ENCODE results near the gene TMEM170A. TPM values are rescaled to one million over a fixed set of nuclear protein-coding genes. Genes with fewer than 3 reads are reported as not detected.
A peak's percentile ranks its signal among the peaks of the same experiment; 100 is the strongest.

Gene TMEM170A
- total RNA-seq, 2 donors from 2014 or later = 21.5 to 35.9 TPM

GRCh38 chr16:75494661-75495075 lies 30.2 kb upstream of the TMEM170A start:
- TF ChIP-seq, protein P1, sequence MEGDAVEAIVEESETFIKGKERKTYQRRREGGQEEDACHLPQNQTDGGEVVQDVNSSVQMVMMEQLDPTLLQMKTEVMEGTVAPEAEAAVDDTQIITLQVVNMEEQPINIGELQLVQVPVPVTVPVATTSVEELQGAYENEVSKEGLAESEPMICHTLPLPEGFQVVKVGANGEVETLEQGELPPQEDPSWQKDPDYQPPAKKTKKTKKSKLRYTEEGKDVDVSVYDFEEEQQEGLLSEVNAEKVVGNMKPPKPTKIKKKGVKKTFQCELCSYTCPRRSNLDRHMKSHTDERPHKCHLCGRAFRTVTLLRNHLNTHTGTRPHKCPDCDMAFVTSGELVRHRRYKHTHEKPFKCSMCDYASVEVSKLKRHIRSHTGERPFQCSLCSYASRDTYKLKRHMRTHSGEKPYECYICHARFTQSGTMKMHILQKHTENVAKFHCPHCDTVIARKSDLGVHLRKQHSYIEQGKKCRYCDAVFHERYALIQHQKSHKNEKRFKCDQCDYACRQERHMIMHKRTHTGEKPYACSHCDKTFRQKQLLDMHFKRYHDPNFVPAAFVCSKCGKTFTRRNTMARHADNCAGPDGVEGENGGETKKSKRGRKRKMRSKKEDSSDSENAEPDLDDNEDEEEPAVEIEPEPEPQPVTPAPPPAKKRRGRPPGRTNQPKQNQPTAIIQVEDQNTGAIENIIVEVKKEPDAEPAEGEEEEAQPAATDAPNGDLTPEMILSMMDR (IDR thresholded peaks at IDR 0.05) = no peak
- TF ChIP-seq POLR2AphosphoS5 (IDR thresholded peaks at IDR 0.05) (no peak), POLR2A (IDR thresholded peaks at IDR 0.05) (no peak)
- Histone ChIP-seq H3K9me3 (no peaks in the 10 kb centered on the region), H3K36me3 (no peaks in the 10 kb centered on the region), H3K4me3 (peak overlapping the region; percentile 15 to 17), H3K27ac (no peak overlapping the region), H3K27me3 (replicated peaks; ENCODE audit: insufficient read depth) (no peaks in the 10 kb centered on the region), H3K4me1 (replicated peaks) (peaks cover 5% of the 10 kb centered on the region)
- WGBS = 2% methylated on average over 26 of the region's 26 CpGs
- DNase-seq (ENCODE audit: low spot score) = no peak
- intact Hi-C loops (cut with DNase I) = no loop called here

DNA sequence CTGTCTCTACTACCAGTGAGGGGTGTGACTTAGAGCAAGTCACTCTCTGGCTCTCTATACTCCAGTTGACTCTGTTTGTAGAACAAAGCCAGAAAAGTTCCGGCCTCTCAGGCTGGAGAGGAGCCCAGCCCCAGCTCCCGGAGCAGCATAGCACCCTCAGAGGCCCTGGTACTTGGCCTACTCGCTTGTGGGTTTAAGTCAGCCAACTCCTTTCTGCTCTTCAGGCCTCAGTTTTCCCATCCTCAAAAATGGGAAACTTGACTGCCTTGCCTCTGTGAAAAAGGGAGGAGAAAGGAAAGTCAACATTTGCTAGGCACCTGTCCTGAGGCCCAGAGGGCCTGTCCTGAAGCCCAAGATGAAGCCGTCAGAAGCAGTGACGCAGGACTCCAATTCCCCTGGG lies 29.7 kb upstream of the TMEM170A start:
- Histone ChIP-seq H3K27ac (no peak overlapping the region), H3K4me3 (no peak overlapping the region), H3K9me3 (no peaks in the 10 kb centered on the region), H3K27me3 (replicated peaks; ENCODE audit: insufficient read depth) (no peaks in the 10 kb centered on the region), H3K36me3 (no peaks in the 10 kb centered on the region), H3K4me1 (replicated peaks) (peaks cover 5% of the 10 kb centered on the region)
- intact Hi-C loops (cut with DNase I) = no loop called here
- DNase-seq (ENCODE audit: low spot score) = no peak
- TF ChIP-seq, protein P1 (IDR thresholded peaks at IDR 0.05) = no peak
- TF ChIP-seq POLR2AphosphoS5 (IDR thresholded peaks at IDR 0.05) (no peak), POLR2A (IDR thresholded peaks at IDR 0.05) (no peak)
- WGBS = 60% methylated on average over 5 of the region's 5 CpGs

DNA sequence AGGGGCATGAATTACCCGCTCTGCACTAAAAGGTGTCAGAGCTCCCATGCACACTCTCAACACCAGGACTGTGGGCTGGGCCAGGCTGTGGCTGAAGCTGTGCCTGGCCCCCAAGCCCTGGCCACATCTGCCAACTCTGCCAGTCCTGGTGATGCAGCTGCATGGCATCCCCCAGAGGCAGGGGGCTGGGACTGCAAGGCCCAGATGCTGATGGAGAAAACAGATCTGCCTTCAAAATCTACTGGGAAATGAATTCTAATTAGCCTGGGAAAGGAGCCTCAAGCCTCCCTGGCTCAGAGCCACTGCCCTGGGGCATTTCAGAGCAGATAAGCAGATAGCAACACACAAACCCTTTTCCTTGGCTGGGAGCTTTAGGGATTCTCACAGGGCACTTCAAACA lies 27.4 kb upstream of the TMEM170A start:
- 93% methylated on average over 1 of the region's 1 CpG for WGBS
- intact Hi-C loops (cut with DNase I) = no loop called here
- TF ChIP-seq POLR2A (IDR thresholded peaks at IDR 0.05) (no peak), POLR2AphosphoS5 (IDR thresholded peaks at IDR 0.05) (no peak)
- TF ChIP-seq, protein P1 (IDR thresholded peaks at IDR 0.05) = no peak
- no peak for DNase-seq (ENCODE audit: low spot score)
- Histone ChIP-seq H3K36me3 (no peaks in the 10 kb centered on the region), H3K9me3 (no peaks in the 10 kb centered on the region), H3K27me3 (replicated peaks; ENCODE audit: insufficient read depth) (no peaks in the 10 kb centered on the region), H3K4me1 (replicated peaks) (peaks cover 5% of the 10 kb centered on the region), H3K4me3 (no peak overlapping the region), H3K27ac (no peak overlapping the region)

GRCh38 chr16:75488322-75488721 lies 23.8 kb upstream of the TMEM170A start:
- Histone ChIP-seq H3K4me3 (no peak overlapping the region), H3K27me3 (replicated peaks; ENCODE audit: insufficient read depth) (no peaks in the 10 kb centered on the region), H3K36me3 (no peaks in the 10 kb centered on the region), H3K4me1 (replicated peaks) (no peaks in the 10 kb centered on the region), H3K27ac (no peak overlapping the region), H3K9me3 (no peaks in the 10 kb centered on the region)
- no peak for TF ChIP-seq POLR2A (IDR thresholded peaks at IDR 0.05)
- no peak for TF ChIP-seq POLR2AphosphoS5 (IDR thresholded peaks at IDR 0.05)
- TF ChIP-seq, protein P1 (IDR thresholded peaks at IDR 0.05) = no peak
- WGBS = 91% methylated on average over 2 of the region's 2 CpGs
- intact Hi-C loops (cut with DNase I) = no loop called here
- no peak for DNase-seq (ENCODE audit: low spot score)

DNA sequence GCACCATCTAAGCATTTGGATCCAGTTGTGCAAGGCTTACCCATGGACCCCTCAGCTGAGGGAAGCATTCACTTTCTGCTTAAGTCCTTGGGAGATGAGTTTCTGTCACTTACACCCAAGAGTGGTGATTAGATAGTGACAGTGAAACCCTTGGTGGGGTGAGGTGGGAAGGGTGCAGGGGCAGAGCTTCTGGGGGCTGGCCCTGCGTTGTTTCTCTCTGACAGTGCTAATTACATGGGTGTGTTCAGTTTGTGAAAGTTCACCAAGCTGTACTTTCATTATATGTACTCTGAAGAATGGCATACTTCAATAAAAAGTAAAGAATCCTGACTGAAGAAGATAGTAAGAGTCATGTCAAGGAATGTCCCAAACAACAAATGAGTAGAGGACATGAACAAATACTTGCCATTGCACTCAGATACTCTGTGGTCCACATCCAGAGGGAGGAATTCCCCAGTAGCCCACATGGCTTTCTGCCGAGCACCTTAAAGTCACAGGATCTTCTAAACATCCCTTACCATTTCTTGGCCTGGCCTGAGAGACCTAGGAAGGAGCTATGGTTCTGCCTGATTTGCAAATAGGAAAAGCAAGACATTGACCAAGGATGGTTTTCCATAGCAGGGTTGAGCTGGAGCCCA lies 22.3 kb upstream of the TMEM170A start:
- H3K4me3 ChIP-seq = no peak overlapping the region
- H3K4me1 ChIP-seq (replicated peaks) = no peaks in the 10 kb centered on the region
- no peak for DNase-seq (ENCODE audit: low spot score)
- no peaks in the 10 kb centered on the region for H3K36me3 ChIP-seq
- intact Hi-C loops (cut with DNase I) = no loop called here
- H3K27ac ChIP-seq = no peak overlapping the region
- TF ChIP-seq, protein P1 (IDR thresholded peaks at IDR 0.05) = no peak
- TF ChIP-seq POLR2AphosphoS5 (IDR thresholded peaks at IDR 0.05) (no peak), POLR2A (IDR thresholded peaks at IDR 0.05) (no peak)
- 77% methylated on average over 2 of the region's 2 CpGs for WGBS
- no peaks in the 10 kb centered on the region for H3K27me3 ChIP-seq (replicated peaks; ENCODE audit: insufficient read depth)
- no peaks in the 10 kb centered on the region for H3K9me3 ChIP-seq

Data from prostate gland (tissue), 2 donors.